Measurements from ENCODE around the gene IRAK2.

IRAK2 gene

GRCh38 chr3:10217359-10217758 lies 52.6 kb downstream of the IRAK2 start:
- Histone ChIP-seq H3K27ac (ENCODE audit: low read depth, low read length) (no peak overlapping the region), H3K36me3 (ENCODE audit: insufficient read depth, low read length) (peaks cover 12% of the 10 kb centered on the region), H3K4me1 (ENCODE audit: insufficient read depth, low read length) (no peaks in the 10 kb centered on the region), H3K4me3 (ENCODE audit: low read depth in 1 of 2, low read length in 2 of 2) (no peak overlapping the region), H3K9me3 (ENCODE audit: low read length) (no peaks in the 10 kb centered on the region), H3K27me3 (ENCODE audit: control insufficient read depth in 1 of 2, insufficient read depth in 2 of 2, low read length in 2 of 2) (no peaks in the 10 kb centered on the region), H3K9ac (ENCODE audit: low read length) (no peak overlapping the region)

GRCh38 chr3:10219737-10220136 lies 55.0 kb downstream of the IRAK2 start:
- no peak overlapping the region for H3K9ac ChIP-seq (ENCODE audit: low read length)
- H3K4me3 ChIP-seq (ENCODE audit: low read depth in 1 of 2, low read length in 2 of 2): no peak overlapping the region
- H3K27ac ChIP-seq (ENCODE audit: low read depth, low read length): no peak overlapping the region
- H3K9me3 ChIP-seq (ENCODE audit: low read length): no peaks in the 10 kb centered on the region
- H3K4me1 ChIP-seq (ENCODE audit: insufficient read depth, low read length): peaks cover 2% of the 10 kb centered on the region
- H3K27me3 ChIP-seq (ENCODE audit: control insufficient read depth in 1 of 2, insufficient read depth in 2 of 2, low read length in 2 of 2): no peaks in the 10 kb centered on the region
- H3K36me3 ChIP-seq (ENCODE audit: insufficient read depth, low read length): peaks cover 15% of the 10 kb centered on the region

- Histone ChIP-seq H3K4me1 (ENCODE audit: insufficient read depth, low read length) (peaks cover 6% of the 10 kb centered on the region), H3K27me3 (ENCODE audit: control insufficient read depth in 1 of 2, insufficient read depth in 2 of 2, low read length in 2 of 2) (no peaks in the 10 kb centered on the region), H3K9ac (ENCODE audit: low read length) (no peak overlapping the region), H3K36me3 (ENCODE audit: insufficient read depth, low read length) (peaks cover 16% of the 10 kb centered on the region), H3K27ac (ENCODE audit: low read depth, low read length) (no peak overlapping the region), H3K9me3 (ENCODE audit: low read length) (no peaks in the 10 kb centered on the region), H3K4me3 (ENCODE audit: low read depth in 1 of 2, low read length in 2 of 2) (no peak overlapping the region)
Observed at GRCh38 chr3:10223676-10224639, 59.2 kb downstream of the IRAK2 start.

GRCh38 chr3:10224794-10225665 lies 60.3 kb downstream of the IRAK2 start:
- peaks cover 6% of the 10 kb centered on the region for H3K4me1 ChIP-seq (ENCODE audit: insufficient read depth, low read length)
- no peaks in the 10 kb centered on the region for H3K9me3 ChIP-seq (ENCODE audit: low read length)
- no peaks in the 10 kb centered on the region for H3K27me3 ChIP-seq (ENCODE audit: control insufficient read depth in 1 of 2, insufficient read depth in 2 of 2, low read length in 2 of 2)
- H3K9ac ChIP-seq (ENCODE audit: low read length): no peak overlapping the region
- H3K4me3 ChIP-seq (ENCODE audit: low read depth in 1 of 2, low read length in 2 of 2): no peak overlapping the region
- no peak overlapping the region for H3K27ac ChIP-seq (ENCODE audit: low read depth, low read length)
- peaks cover 16% of the 10 kb centered on the region for H3K36me3 ChIP-seq (ENCODE audit: insufficient read depth, low read length)

- no peak overlapping the region for H3K9ac ChIP-seq (ENCODE audit: low read length)
- no peak overlapping the region for H3K27ac ChIP-seq (ENCODE audit: low read depth, low read length)
- H3K4me3 ChIP-seq (ENCODE audit: low read depth in 1 of 2, low read length in 2 of 2): no peak overlapping the region
- peaks cover 16% of the 10 kb centered on the region for H3K36me3 ChIP-seq (ENCODE audit: insufficient read depth, low read length)
- H3K27me3 ChIP-seq (ENCODE audit: control insufficient read depth in 1 of 2, insufficient read depth in 2 of 2, low read length in 2 of 2): no peaks in the 10 kb centered on the region
- peaks cover 6% of the 10 kb centered on the region for H3K4me1 ChIP-seq (ENCODE audit: insufficient read depth, low read length)
- no peaks in the 10 kb centered on the region for H3K9me3 ChIP-seq (ENCODE audit: low read length)
Observed at GRCh38 chr3:10226293-10226692, 61.6 kb downstream of the IRAK2 start.

GRCh38 chr3:10228248-10228950 lies 63.7 kb downstream of the IRAK2 start:
- no peak overlapping the region for H3K27ac ChIP-seq (ENCODE audit: low read depth, low read length)
- peaks cover 6% of the 10 kb centered on the region for H3K4me1 ChIP-seq (ENCODE audit: insufficient read depth, low read length)
- no peaks in the 10 kb centered on the region for H3K27me3 ChIP-seq (ENCODE audit: control insufficient read depth in 1 of 2, insufficient read depth in 2 of 2, low read length in 2 of 2)
- H3K36me3 ChIP-seq (ENCODE audit: insufficient read depth, low read length): peaks cover 10% of the 10 kb centered on the region
- no peak overlapping the region for H3K9ac ChIP-seq (ENCODE audit: low read length)
- no peaks in the 10 kb centered on the region for H3K9me3 ChIP-seq (ENCODE audit: low read length)
- H3K4me3 ChIP-seq (ENCODE audit: low read depth in 1 of 2, low read length in 2 of 2): no peak overlapping the region

- H3K36me3 ChIP-seq (ENCODE audit: insufficient read depth, low read length): peaks cover 6% of the 10 kb centered on the region
- H3K27ac ChIP-seq (ENCODE audit: low read depth, low read length): no peak overlapping the region
- no peaks in the 10 kb centered on the region for H3K9me3 ChIP-seq (ENCODE audit: low read length)
- H3K4me1 ChIP-seq (ENCODE audit: insufficient read depth, low read length): peaks cover 6% of the 10 kb centered on the region
- H3K27me3 ChIP-seq (ENCODE audit: control insufficient read depth in 1 of 2, insufficient read depth in 2 of 2, low read length in 2 of 2): no peaks in the 10 kb centered on the region
- no peak overlapping the region for H3K4me3 ChIP-seq (ENCODE audit: low read depth in 1 of 2, low read length in 2 of 2)
- no peak overlapping the region for H3K9ac ChIP-seq (ENCODE audit: low read length)
Observed at GRCh38 chr3:10229576-10229975, 64.9 kb downstream of the IRAK2 start.

GRCh38 chr3:10232137-10232536 lies 67.4 kb downstream of the IRAK2 start:
- Histone ChIP-seq H3K9me3 (ENCODE audit: low read length) (no peaks in the 10 kb centered on the region), H3K27ac (ENCODE audit: low read depth, low read length) (no peak overlapping the region), H3K36me3 (ENCODE audit: insufficient read depth, low read length) (peaks cover 8% of the 10 kb centered on the region), H3K4me3 (ENCODE audit: low read depth in 1 of 2, low read length in 2 of 2) (no peak overlapping the region), H3K27me3 (ENCODE audit: control insufficient read depth in 1 of 2, insufficient read depth in 2 of 2, low read length in 2 of 2) (no peaks in the 10 kb centered on the region), H3K9ac (ENCODE audit: low read length) (no peak overlapping the region), H3K4me1 (ENCODE audit: insufficient read depth, low read length) (no peaks in the 10 kb centered on the region)

GRCh38 chr3:10233988-10234387 lies 69.3 kb downstream of the IRAK2 start:
- H3K4me1 ChIP-seq (ENCODE audit: insufficient read depth, low read length): no peaks in the 10 kb centered on the region
- H3K36me3 ChIP-seq (ENCODE audit: insufficient read depth, low read length): peaks cover 8% of the 10 kb centered on the region

GRCh38 chr3:10234526-10235230 lies 70.0 kb downstream of the IRAK2 start:
- Histone ChIP-seq H3K4me1 (ENCODE audit: insufficient read depth, low read length) (no peaks in the 10 kb centered on the region), H3K9me3 (ENCODE audit: low read length) (no peaks in the 10 kb centered on the region), H3K4me3 (ENCODE audit: low read depth in 1 of 2, low read length in 2 of 2) (no peak overlapping the region), H3K27ac (ENCODE audit: low read depth, low read length) (no peak overlapping the region), H3K36me3 (ENCODE audit: insufficient read depth, low read length) (peaks cover 8% of the 10 kb centered on the region), H3K9ac (ENCODE audit: low read length) (no peak overlapping the region), H3K27me3 (ENCODE audit: control insufficient read depth in 1 of 2, insufficient read depth in 2 of 2, low read length in 2 of 2) (no peaks in the 10 kb centered on the region)

More at GRCh38 chr3:10233988-10234387, 69.3 kb downstream of the IRAK2 start:
- Histone ChIP-seq H3K4me3 (ENCODE audit: low read depth in 1 of 2, low read length in 2 of 2) (no peak overlapping the region), H3K27me3 (ENCODE audit: control insufficient read depth in 1 of 2, insufficient read depth in 2 of 2, low read length in 2 of 2) (no peaks in the 10 kb centered on the region), H3K9ac (ENCODE audit: low read length) (no peak overlapping the region), H3K9me3 (ENCODE audit: low read length) (no peaks in the 10 kb centered on the region), H3K27ac (ENCODE audit: low read depth, low read length) (no peak overlapping the region)
